ENCODE results near the gene C4BPA. TPM values are rescaled to one million over a fixed set of nuclear protein-coding genes. Genes with fewer than 3 reads are reported as not detected.

C4BPA gene
- total and polyA plus RNA-seq, 4 donors = 0.33 to 0.50 TPM; not detected in 2

- no peak for DNase-seq
- no peak overlapping the region for H3K4me3 ChIP-seq (ENCODE audit: low read length in 2 of 2)
- no peaks in the 10 kb centered on the region for H3K4me1 ChIP-seq (ENCODE audit: control insufficient read depth in 1 of 2, insufficient read depth in 2 of 2, low read length in 2 of 2)
- intact Hi-C loops (cut with DNase I) = no loop called here
- no peaks in the 10 kb centered on the region for H3K36me3 ChIP-seq (ENCODE audit: control insufficient read depth in 1 of 2, insufficient read depth in 2 of 2, low read length in 1 of 2)
- WGBS, 2 donors = 86 to 88% methylated on average over 3 of the region's 3 CpGs
- no peak for ATAC-seq (ENCODE audit: low FRiP score)
- no peaks in the 10 kb centered on the region for H3K27me3 ChIP-seq (ENCODE audit: control insufficient read depth in 1 of 2, insufficient read depth in 2 of 2, low read length in 1 of 2)
- H3K9me3 ChIP-seq (ENCODE audit: control insufficient read depth, low read length) = peaks cover 6% of the 10 kb centered on the region
- H3K27ac ChIP-seq (ENCODE audit: low read depth in 1 of 2, low read length in 2 of 2) = no peak overlapping the region
These were observed 20.4 kb downstream of the C4BPA start for GRCh38 chr1:207124389-207124788.

- H3K9me3 ChIP-seq (ENCODE audit: control insufficient read depth, low read length) = peaks cover 6% of the 10 kb centered on the region
- H3K27me3 ChIP-seq (ENCODE audit: control insufficient read depth in 1 of 2, insufficient read depth in 2 of 2, low read length in 1 of 2) = no peaks in the 10 kb centered on the region
- H3K36me3 ChIP-seq (ENCODE audit: control insufficient read depth in 1 of 2, insufficient read depth in 2 of 2, low read length in 1 of 2) = no peaks in the 10 kb centered on the region
- intact Hi-C loops (cut with DNase I) = no loop called here
- H3K4me3 ChIP-seq (ENCODE audit: low read length in 2 of 2) = peak overlapping the region in 1 of 2 donors; percentile 8
- ATAC-seq (ENCODE audit: low FRiP score) (no peak), DNase-seq (no peak)
- no peaks in the 10 kb centered on the region for H3K4me1 ChIP-seq (ENCODE audit: control insufficient read depth in 1 of 2, insufficient read depth in 2 of 2, low read length in 2 of 2)
- no peak overlapping the region for H3K27ac ChIP-seq (ENCODE audit: low read depth in 1 of 2, low read length in 2 of 2)
These were observed 24.4 kb downstream of the C4BPA start for GRCh38 chr1:207128336-207128921.

- DNase-seq (no peak), ATAC-seq (ENCODE audit: low FRiP score) (no peak)
- Histone ChIP-seq H3K36me3 (ENCODE audit: control insufficient read depth in 1 of 2, insufficient read depth in 2 of 2, low read length in 1 of 2) (no peaks in the 10 kb centered on the region), H3K9me3 (ENCODE audit: control insufficient read depth, low read length) (peaks cover 6% of the 10 kb centered on the region), H3K4me3 (ENCODE audit: low read length in 2 of 2) (no peak overlapping the region), H3K27me3 (ENCODE audit: control insufficient read depth in 1 of 2, insufficient read depth in 2 of 2, low read length in 1 of 2) (no peaks in the 10 kb centered on the region), H3K27ac (ENCODE audit: low read depth in 1 of 2, low read length in 2 of 2) (no peak overlapping the region), H3K4me1 (ENCODE audit: control insufficient read depth in 1 of 2, insufficient read depth in 2 of 2, low read length in 2 of 2) (no peaks in the 10 kb centered on the region)
- intact Hi-C loops (cut with DNase I) = no loop called here
These were observed 25.0 kb downstream of the C4BPA start for GRCh38 chr1:207129053-207129452.

- H3K27me3 ChIP-seq (ENCODE audit: control insufficient read depth in 1 of 2, insufficient read depth in 2 of 2, low read length in 1 of 2) = no peaks in the 10 kb centered on the region
- intact Hi-C loops (cut with DNase I) = no loop called here
- ATAC-seq (ENCODE audit: low FRiP score) = no peak
- H3K4me3 ChIP-seq (ENCODE audit: low read length in 2 of 2) = no peak overlapping the region
- H3K9me3 ChIP-seq (ENCODE audit: control insufficient read depth, low read length) = peaks cover 6% of the 10 kb centered on the region
- H3K27ac ChIP-seq (ENCODE audit: low read depth in 1 of 2, low read length in 2 of 2) = no peak overlapping the region
- no peaks in the 10 kb centered on the region for H3K36me3 ChIP-seq (ENCODE audit: control insufficient read depth in 1 of 2, insufficient read depth in 2 of 2, low read length in 1 of 2)
- H3K4me1 ChIP-seq (ENCODE audit: control insufficient read depth in 1 of 2, insufficient read depth in 2 of 2, low read length in 2 of 2) = no peaks in the 10 kb centered on the region
- WGBS, 2 donors = 73 to 78% methylated on average over 1 of the region's 1 CpG
- no peak for DNase-seq
These were observed 26.4 kb downstream of the C4BPA start for GRCh38 chr1:207130252-207131036.

GRCh38 chr1:207131163-207131562 is 27.1 kb downstream of the C4BPA start:
- H3K9me3 ChIP-seq (ENCODE audit: control insufficient read depth, low read length) = peaks cover 6% of the 10 kb centered on the region
- 93 to 94% methylated on average over 4 of the region's 4 CpGs for WGBS, 2 donors
- H3K4me3 ChIP-seq (ENCODE audit: low read length in 2 of 2) = no peak overlapping the region
- H3K36me3 ChIP-seq (ENCODE audit: control insufficient read depth in 1 of 2, insufficient read depth in 2 of 2, low read length in 1 of 2) = no peaks in the 10 kb centered on the region
- ATAC-seq (ENCODE audit: low FRiP score) (no peak), DNase-seq (no peak)
- intact Hi-C loops (cut with DNase I) = no loop called here
- no peaks in the 10 kb centered on the region for H3K27me3 ChIP-seq (ENCODE audit: control insufficient read depth in 1 of 2, insufficient read depth in 2 of 2, low read length in 1 of 2)
- H3K27ac ChIP-seq (ENCODE audit: low read depth in 1 of 2, low read length in 2 of 2) = no peak overlapping the region
- H3K4me1 ChIP-seq (ENCODE audit: control insufficient read depth in 1 of 2, insufficient read depth in 2 of 2, low read length in 2 of 2) = no peaks in the 10 kb centered on the region

- H3K4me3 ChIP-seq (ENCODE audit: low read length in 2 of 2) = no peak overlapping the region
- H3K36me3 ChIP-seq (ENCODE audit: control insufficient read depth in 1 of 2, insufficient read depth in 2 of 2, low read length in 1 of 2) = no peaks in the 10 kb centered on the region
- no peak for DNase-seq
- H3K27me3 ChIP-seq (ENCODE audit: control insufficient read depth in 1 of 2, insufficient read depth in 2 of 2, low read length in 1 of 2) = no peaks in the 10 kb centered on the region
- ATAC-seq (ENCODE audit: low FRiP score) = no peak
- H3K9me3 ChIP-seq (ENCODE audit: control insufficient read depth, low read length) = no peaks in the 10 kb centered on the region
- intact Hi-C loops (cut with DNase I) = no loop called here
- no peak overlapping the region for H3K27ac ChIP-seq (ENCODE audit: low read depth in 1 of 2, low read length in 2 of 2)
- WGBS, 2 donors = 96 to 100% methylated on average over 1 of the region's 1 CpG
- H3K4me1 ChIP-seq (ENCODE audit: control insufficient read depth in 1 of 2, insufficient read depth in 2 of 2, low read length in 2 of 2) = no peaks in the 10 kb centered on the region
These were observed 30.5 kb downstream of the C4BPA start for GRCh38 chr1:207134581-207134980.

GRCh38 chr1:207139616-207140015 is 35.6 kb downstream of the C4BPA start:
- H3K4me1 ChIP-seq (ENCODE audit: control insufficient read depth in 1 of 2, insufficient read depth in 2 of 2, low read length in 2 of 2) = no peaks in the 10 kb centered on the region
- intact Hi-C loops (cut with DNase I) = no loop called here
- DNase-seq (no peak), ATAC-seq (ENCODE audit: low FRiP score) (no peak)
- no peaks in the 10 kb centered on the region for H3K27me3 ChIP-seq (ENCODE audit: control insufficient read depth in 1 of 2, insufficient read depth in 2 of 2, low read length in 1 of 2)
- no peaks in the 10 kb centered on the region for H3K36me3 ChIP-seq (ENCODE audit: control insufficient read depth in 1 of 2, insufficient read depth in 2 of 2, low read length in 1 of 2)
- no peak overlapping the region for H3K27ac ChIP-seq (ENCODE audit: low read depth in 1 of 2, low read length in 2 of 2)
- WGBS, 2 donors = 88 to 96% methylated on average over 1 of the region's 1 CpG
- no peaks in the 10 kb centered on the region for H3K9me3 ChIP-seq (ENCODE audit: control insufficient read depth, low read length)
- no peak overlapping the region for H3K4me3 ChIP-seq (ENCODE audit: low read length in 2 of 2)

GRCh38 chr1:207140536-207140935 is 36.5 kb downstream of the C4BPA start:
- DNase-seq (no peak), ATAC-seq (ENCODE audit: low FRiP score) (no peak)
- H3K27ac ChIP-seq (ENCODE audit: low read depth in 1 of 2, low read length in 2 of 2) = no peak overlapping the region
- no peaks in the 10 kb centered on the region for H3K4me1 ChIP-seq (ENCODE audit: control insufficient read depth in 1 of 2, insufficient read depth in 2 of 2, low read length in 2 of 2)
- H3K9me3 ChIP-seq (ENCODE audit: control insufficient read depth, low read length) = peaks cover 2% of the 10 kb centered on the region
- WGBS, 2 donors = 77 to 86% methylated on average over 1 of the region's 1 CpG
- intact Hi-C loops (cut with DNase I) = no loop called here
- no peaks in the 10 kb centered on the region for H3K36me3 ChIP-seq (ENCODE audit: control insufficient read depth in 1 of 2, insufficient read depth in 2 of 2, low read length in 1 of 2)
- no peaks in the 10 kb centered on the region for H3K27me3 ChIP-seq (ENCODE audit: control insufficient read depth in 1 of 2, insufficient read depth in 2 of 2, low read length in 1 of 2)
- H3K4me3 ChIP-seq (ENCODE audit: low read length in 2 of 2) = no peak overlapping the region

GRCh38 chr1:207145401-207146058 is 41.5 kb downstream of the C4BPA start:
- no peaks in the 10 kb centered on the region for H3K36me3 ChIP-seq (ENCODE audit: control insufficient read depth in 1 of 2, insufficient read depth in 2 of 2, low read length in 1 of 2)
- no peak for ATAC-seq (ENCODE audit: low FRiP score)
- H3K4me3 ChIP-seq (ENCODE audit: low read length in 2 of 2) = no peak overlapping the region
- 78 to 82% methylated on average over 5 of the region's 5 CpGs for WGBS, 2 donors
- no peaks in the 10 kb centered on the region for H3K4me1 ChIP-seq (ENCODE audit: control insufficient read depth in 1 of 2, insufficient read depth in 2 of 2, low read length in 2 of 2)
- H3K27ac ChIP-seq (ENCODE audit: low read depth in 1 of 2, low read length in 2 of 2) = no peak overlapping the region
- no peaks in the 10 kb centered on the region for H3K27me3 ChIP-seq (ENCODE audit: control insufficient read depth in 1 of 2, insufficient read depth in 2 of 2, low read length in 1 of 2)
- intact Hi-C loops (cut with DNase I) = no loop called here
- H3K9me3 ChIP-seq (ENCODE audit: control insufficient read depth, low read length) = peaks cover 2% of the 10 kb centered on the region
- DNase-seq = no peak

All from aorta (tissue), 5 donors.